Activated naive CD4-positive, alpha-beta T cell treated with anti-CD3 and anti-CD28 coated beads, Interleukin-2, amount 50 U/mL, for 72 hours (primary cell): ENCODE measurements around the gene UBASH3A. TPM values are rescaled to one million over a fixed set of nuclear protein-coding genes. Genes with fewer than 3 reads are reported as not detected.

Source experiments
- ATAC-seq, 2 donors: fragments of 150-1000 bp; cut with Tn5 transposase; 2 replicates each; pipeline ENCODE4 v1.10.0; 2021; ENCODE audit warnings: mild to moderate bottlenecking in 2 of 2, moderate library complexity in 2 of 2
- DNase-seq, 2 donors: peaks; one replicate each; pipeline ENCODE4 v3.0.0; 2021 to 2022; ENCODE audit warnings: low spot score in 2 of 2
- H3K27ac Mint-ChIP-seq, 2 donors: one replicate each; pipeline ENCODE4 v1.8.0; 2022; ENCODE audit warnings: mild to moderate bottlenecking in 2 of 2, mixed read lengths in 2 of 2
- H3K36me3 Mint-ChIP-seq, 2 donors: one replicate each; pipeline ENCODE4 v1.8.0; 2022; ENCODE audit warnings: mixed read lengths in 2 of 2
- H3K9me3 Mint-ChIP-seq, 2 donors: one replicate each; pipeline ENCODE4 v1.8.0; 2022; ENCODE audit warnings: mixed read lengths in 2 of 2
- total RNA-seq, 2 donors: library from RNA; stranded (reverse); gene quantifications; one replicate each; pipeline ENCODE4 v1.2.3, GENCODE V29; 2022

Gene UBASH3A
- total RNA-seq, 2 donors from 2014 or later = 13.0 to 51.9 TPM

- Mint-ChIP-seq H3K36me3 (peaks cover 39 to 72% of the 10 kb centered on the region in 2 donors), H3K27ac (peak overlapping the region; percentile 8 to 69), H3K9me3 (peaks cover 0 to 20% of the 10 kb centered on the region in 2 donors)
- ATAC-seq (peak; percentile 47 to 74), DNase-seq (no peak)
Observed at GRCh38 chr21:42439284-42440186, 35.8 kb downstream of the UBASH3A start.

GRCh38 chr21:42440187-42440792, 36.6 kb downstream of the UBASH3A start:
- Mint-ChIP-seq H3K36me3 (peaks cover 31 to 64% of the 10 kb centered on the region in 2 donors), H3K9me3 (peaks cover 0 to 14% of the 10 kb centered on the region in 2 donors), H3K27ac (peak overlapping the region in 1 of 2 donors; percentile 69)
- DNase-seq = no peak
- peak; percentile 47 to 79 for ATAC-seq

GRCh38 chr21:42441963-42442362, 38.3 kb downstream of the UBASH3A start:
- H3K27ac Mint-ChIP-seq = peak overlapping the region in 1 of 2 donors; percentile 72
- ATAC-seq (no peak), DNase-seq (no peak)
- peaks cover 0 to 6% of the 10 kb centered on the region in 2 donors for H3K9me3 Mint-ChIP-seq
- peaks cover 27 to 63% of the 10 kb centered on the region in 2 donors for H3K36me3 Mint-ChIP-seq

GRCh38 chr21:42443181-42443785, 39.6 kb downstream of the UBASH3A start:
- Mint-ChIP-seq H3K36me3 (peaks cover 22 to 60% of the 10 kb centered on the region in 2 donors), H3K27ac (no peak overlapping the region), H3K9me3 (peaks cover 0 to 6% of the 10 kb centered on the region in 2 donors)
- DNase-seq (peak in 1 of 2 donors; percentile 40), ATAC-seq (no peak)

- DNase-seq = peak in 1 of 2 donors; percentile 44
- Mint-ChIP-seq H3K27ac (no peak overlapping the region), H3K36me3 (peaks cover 17 to 53% of the 10 kb centered on the region in 2 donors), H3K9me3 (peaks cover 0 to 6% of the 10 kb centered on the region in 2 donors)
- no peak for ATAC-seq
Observed at GRCh38 chr21:42443876-42444744, 40.4 kb downstream of the UBASH3A start.

GRCh38 chr21:42444745-42445059, 41.0 kb downstream of the UBASH3A start:
- Mint-ChIP-seq H3K9me3 (peaks cover 0 to 3% of the 10 kb centered on the region in 2 donors), H3K27ac (peak overlapping the region in 1 of 2 donors; percentile 5), H3K36me3 (peaks cover 11 to 48% of the 10 kb centered on the region in 2 donors)
- no peak for ATAC-seq
- no peak for DNase-seq

- no peaks in the 10 kb centered on the region for H3K9me3 Mint-ChIP-seq
- no peak for DNase-seq
- no peak for ATAC-seq
- H3K27ac Mint-ChIP-seq = peak overlapping the region in 1 of 2 donors; percentile 22
- H3K36me3 Mint-ChIP-seq = peaks cover 8 to 42% of the 10 kb centered on the region in 2 donors
Observed at GRCh38 chr21:42445311-42445710, 41.6 kb downstream of the UBASH3A start.

- ATAC-seq = peak; percentile 27 to 46
- Mint-ChIP-seq H3K27ac (no peak overlapping the region), H3K9me3 (no peaks in the 10 kb centered on the region), H3K36me3 (peaks cover 8 to 33% of the 10 kb centered on the region in 2 donors)
- DNase-seq = no peak
Observed at GRCh38 chr21:42446531-42446930, 42.8 kb downstream of the UBASH3A start.

- no peaks in the 10 kb centered on the region for H3K9me3 Mint-ChIP-seq
- peaks cover 4 to 27% of the 10 kb centered on the region in 2 donors for H3K36me3 Mint-ChIP-seq
- no peak for DNase-seq
- no peak for ATAC-seq
- H3K27ac Mint-ChIP-seq = no peak overlapping the region
Observed at GRCh38 chr21:42447182-42447581, 43.5 kb downstream of the UBASH3A start.

GRCh38 chr21:42447732-42448131, 44.0 kb downstream of the UBASH3A start:
- Mint-ChIP-seq H3K9me3 (no peaks in the 10 kb centered on the region), H3K36me3 (peaks cover 0 to 24% of the 10 kb centered on the region in 2 donors), H3K27ac (no peak overlapping the region)
- ATAC-seq (no peak), DNase-seq (no peak)

- no peaks in the 10 kb centered on the region for H3K9me3 Mint-ChIP-seq
- H3K36me3 Mint-ChIP-seq = peaks cover 0 to 24% of the 10 kb centered on the region in 2 donors
- no peak overlapping the region for H3K27ac Mint-ChIP-seq
- ATAC-seq (no peak), DNase-seq (no peak)
Observed at GRCh38 chr21:42448686-42449085, 45.0 kb downstream of the UBASH3A start.

- no peak for ATAC-seq
- Mint-ChIP-seq H3K9me3 (no peaks in the 10 kb centered on the region), H3K36me3 (peaks cover 0 to 9% of the 10 kb centered on the region in 2 donors), H3K27ac (peak overlapping the region in 1 of 2 donors; percentile 22)
- DNase-seq = no peak
Observed at GRCh38 chr21:42451941-42452340, 48.2 kb downstream of the UBASH3A start.

- H3K9me3 Mint-ChIP-seq = no peaks in the 10 kb centered on the region
Observed at GRCh38 chr21:42452401-42453223, 48.9 kb downstream of the UBASH3A start.

GRCh38 chr21:42453224-42453985, 49.7 kb downstream of the UBASH3A start:
- ATAC-seq = no peak
- no peak for DNase-seq
- Mint-ChIP-seq H3K9me3 (no peaks in the 10 kb centered on the region), H3K27ac (no peak overlapping the region), H3K36me3 (peaks cover 0 to under 1% of the 10 kb centered on the region in 2 donors)

More at GRCh38 chr21:42452401-42453223, 48.9 kb downstream of the UBASH3A start:
- Mint-ChIP-seq H3K27ac (peak overlapping the region in 1 of 2 donors; percentile 22), H3K36me3 (peaks cover 0 to 8% of the 10 kb centered on the region in 2 donors)
- no peak for ATAC-seq
- DNase-seq = no peak
